ENCODE results near the gene LIPC.
"Not testable (repeated sequence)": the region's sequence is repeated elsewhere in the genome, so short reads cannot be mapped to it uniquely, and the experiment has no call there.

LIPC gene

GRCh38 chr15:58595516-58596263, 163.9 kb downstream of the LIPC start:
- DNase-seq: no peak

GRCh38 chr15:58597943-58598828, 166.4 kb downstream of the LIPC start:
- DNase-seq: no peak

- DNase-seq: no peak
Observed at GRCh38 chr15:58598829-58599210, 167.0 kb downstream of the LIPC start.

- no peak for DNase-seq
Observed at GRCh38 chr15:58602823-58603222, 171.0 kb downstream of the LIPC start.

- not testable (repeated sequence) for DNase-seq
Observed at GRCh38 chr15:58603927-58604326, 172.1 kb downstream of the LIPC start.

GRCh38 chr15:58604455-58604923, 172.7 kb downstream of the LIPC start:
- no peak for DNase-seq

- no peak for DNase-seq
Observed at GRCh38 chr15:58605931-58606530, 174.2 kb downstream of the LIPC start.

GRCh38 chr15:58606577-58607080, 174.8 kb downstream of the LIPC start:
- no peak for DNase-seq

GRCh38 chr15:58608129-58608590, 176.4 kb downstream of the LIPC start:
- DNase-seq: peak; percentile 37

GRCh38 chr15:58608711-58609110, 176.9 kb downstream of the LIPC start:
- DNase-seq: no peak

- no peak for DNase-seq
Observed at GRCh38 chr15:58611731-58612676, 180.2 kb downstream of the LIPC start.

- no peak for DNase-seq
Observed at GRCh38 chr15:58616171-58616570, 184.4 kb downstream of the LIPC start.

Measured in CD4-positive, alpha-beta T cell treated with Interleukin-21 for 1 hour (primary cell).